GM18508 (cell line): Measurements from ENCODE around the gene XNDC1N.

ENCODE experiments used
- ATAC-seq: cut with Tn5 transposase; IDR thresholded peaks from one replicate; pipeline ENCODE4 v1.9.1; 2021; ENCODE audit warnings: moderate number of reproducible peaks; ENCODE audit not compliant: insufficient read depth, unreplicated experiment

XNDC1N gene

GRCh38 chr11:71927820-71928736 lies at the start of gene XNDC1N:
Gene XNDC1N, minus strand, starts transcription at chr11:71928594. Its CDS starts 5,241 bp downstream, at chr11:71923353.
- no peak for ATAC-seq

GRCh38 chr11:71977743-71978418 lies 49.5 kb upstream of the XNDC1N start:
- ATAC-seq: no peak

- ATAC-seq: no peak
Observed at GRCh38 chr11:71977090-71977489, 48.7 kb upstream of the XNDC1N start.

GRCh38 chr11:71976551-71976950 lies 48.2 kb upstream of the XNDC1N start:
- no peak for ATAC-seq

GRCh38 chr11:71971680-71972079 lies 43.3 kb upstream of the XNDC1N start:
- no peak for ATAC-seq

- ATAC-seq: no peak
Observed at GRCh38 chr11:71964641-71965040, 36.2 kb upstream of the XNDC1N start.

GRCh38 chr11:71963468-71963867 lies 35.1 kb upstream of the XNDC1N start:
- ATAC-seq: no peak

- no peak for ATAC-seq
Observed at GRCh38 chr11:71962428-71963038, 34.1 kb upstream of the XNDC1N start.

- ATAC-seq: no peak
Observed at GRCh38 chr11:71955898-71956456, 27.6 kb upstream of the XNDC1N start.

- no peak for ATAC-seq
Observed at GRCh38 chr11:71951741-71952310, 23.4 kb upstream of the XNDC1N start.

- ATAC-seq: no peak
Observed at GRCh38 chr11:71949034-71949433, 20.6 kb upstream of the XNDC1N start.

GRCh38 chr11:71948314-71949027 lies 20.1 kb upstream of the XNDC1N start:
- ATAC-seq: no peak

GRCh38 chr11:71947498-71947897 lies 19.1 kb upstream of the XNDC1N start:
- ATAC-seq: no peak

GRCh38 chr11:71946144-71946571 lies 17.8 kb upstream of the XNDC1N start:
- ATAC-seq: no peak

- ATAC-seq: no peak
Observed at GRCh38 chr11:71940561-71941219, 12.3 kb upstream of the XNDC1N start.

GRCh38 chr11:71937826-71938225 lies 9.4 kb upstream of the XNDC1N start:
- no peak for ATAC-seq

- no peak for ATAC-seq
Observed at GRCh38 chr11:71936825-71937224, 8.4 kb upstream of the XNDC1N start.

- no peak for ATAC-seq
Observed at GRCh38 chr11:71935338-71935925, 7.0 kb upstream of the XNDC1N start.

GRCh38 chr11:71934213-71934612 lies 5.8 kb upstream of the XNDC1N start:
- ATAC-seq: no peak
